Fibroblast of lung (primary cell): Measurements from ENCODE around the gene WASF3. TPM values are rescaled to one million over a fixed set of nuclear protein-coding genes. Genes with fewer than 3 reads are reported as not detected.

Source experiments
- DNase-seq, 2 donors: peaks; one replicate each; pipeline versions ENCODE4 v3.0.0 to v3.0.0-alpha.2; 2010; ENCODE audit warnings: low read depth in 2 of 2
- H2AFZ ChIP-seq: 2 replicates; pipeline ENCODE4 v1.5.1; 2012; ENCODE audit warnings: low read length, control low read depth, inconsistent platforms
- H3K27ac ChIP-seq: 2 replicates; pipeline ENCODE4 v1.5.1; 2011; ENCODE audit warnings: low read length, control low read depth; ENCODE audit not compliant: insufficient read depth
- H3K27me3 ChIP-seq: 2 replicates; pipeline ENCODE4 v1.5.1; 2011; ENCODE audit warnings: mild to moderate bottlenecking, low read length; ENCODE audit not compliant: control insufficient read depth, insufficient read depth
- H3K36me3 ChIP-seq: 2 replicates; pipeline ENCODE4 v1.5.1; 2011; ENCODE audit warnings: low read length; ENCODE audit not compliant: control insufficient read depth, insufficient read depth
- H3K4me1 ChIP-seq: 2 replicates; pipeline ENCODE4 v1.5.1; 2011; ENCODE audit warnings: low read length; ENCODE audit not compliant: control insufficient read depth, insufficient read depth; ENCODE audit errors: extremely low read depth
- H3K4me2 ChIP-seq: 2 replicates; pipeline ENCODE4 v1.5.1; 2011; ENCODE audit warnings: low read length, control low read depth; ENCODE audit not compliant: insufficient read depth; ENCODE audit errors: extremely low read depth
- H3K4me3 ChIP-seq, 4 experiments: fragments of 200-600 bp in 1 of 4; sonication (generic) in 1 of 4; replicated peaks in 1 of 4; 2 replicates each; pipeline ENCODE4 v1.5.1; 2011 to 2016; ENCODE audit warnings: low read length in 4 of 4, low read depth in 3 of 4, mild to moderate bottlenecking in 3 of 4, control low read depth in 2 of 4, inconsistent platforms in 1 of 4, mixed read lengths in 1 of 4; ENCODE audit not compliant: insufficient read depth in 1 of 4; ENCODE audit errors: control extremely low read depth in 1 of 4
- H3K79me2 ChIP-seq: 2 replicates; pipeline ENCODE4 v1.5.1; 2012; ENCODE audit warnings: mild to moderate bottlenecking, low read length, inconsistent platforms; ENCODE audit not compliant: control insufficient read depth, insufficient read depth
- H3K9ac ChIP-seq: 2 replicates; pipeline ENCODE4 v1.5.1; 2011; ENCODE audit warnings: mild to moderate bottlenecking, low read length, control low read depth; ENCODE audit not compliant: insufficient read depth
- H3K9me3 ChIP-seq: 2 replicates; pipeline ENCODE4 v1.5.1; 2012; ENCODE audit warnings: low read depth, low read length; ENCODE audit not compliant: control insufficient read depth, insufficient read depth
- H4K20me1 ChIP-seq: 2 replicates; pipeline ENCODE4 v1.5.1; 2011; ENCODE audit warnings: low read length; ENCODE audit not compliant: control insufficient read depth, insufficient read depth; ENCODE audit errors: extremely low read depth
- CTCF ChIP-seq, 2 donors: IDR thresholded peaks in 1 of 2; conservative IDR thresholded peaks in 1 of 2; 1 replicate in 1 of 2; 2 replicates in 1 of 2; pipeline ENCODE4 v1.5.1; 2011 to 2012; ENCODE audit warnings: low read length in 2 of 2, control low read depth in 1 of 2, inconsistent platforms in 1 of 2, low read depth in 1 of 2, mild to moderate bottlenecking in 1 of 2
- EZH2 ChIP-seq: IDR thresholded peaks from 2 replicates; pipeline ENCODE4 v1.5.1; 2012; ENCODE audit warnings: low read length, control low read depth, mild to moderate bottlenecking; ENCODE audit errors: missing control alignments
- polyA minus RNA-seq: library from RNA; depleted of rRNA, polyadenylated mRNA; stranded (reverse); fragments of >200 nt; gene quantifications from 2 replicates; pipeline ENCODE4 v1.2.3, GENCODE V29; 2011; ENCODE audit warnings: low replicate concordance
- polyA plus RNA-seq, 2 donors: library from polyadenylated mRNA; depleted of rRNA in 1 of 2; stranded (reverse) in 1 of 2; unstranded in 1 of 2; fragments of >200 nt; gene quantifications; 2 replicates each; pipeline ENCODE4 v1.2.1, GENCODE V29; 2011 to 2012; ENCODE audit warnings: missing spikeins in 1 of 2
- total RNA-seq: library from RNA; depleted of rRNA; stranded (reverse); fragments of >200 nt; gene quantifications from 2 replicates; pipeline ENCODE4 v1.2.1, GENCODE V29; 2014

WASF3 gene
- total RNA-seq, result 16.2 and 18.2 TPM in 2 replicates
- 10.5 and 19.5 TPM in 2 replicates for polyA plus RNA-seq
- 6.8 and 11.0 TPM in 2 replicates for polyA plus RNA-seq (2012)
- polyA minus RNA-seq, result 5.9 and 7.0 TPM in 2 replicates

- Histone ChIP-seq H3K36me3 (no peaks in the 10 kb centered on the region), H3K4me3 (peak within 1 kb of the TSS; percentile 53 to 83 (median 68)), H3K27me3 (peaks cover 2% of the 10 kb centered on the region), H2AFZ (peak within 1 kb of the TSS; percentile 86), H3K4me2 (peak within 1 kb of the TSS; percentile 85), H4K20me1 (no peaks in the 10 kb centered on the region), H3K9me3 (no peaks in the 10 kb centered on the region), H3K9ac (peak within 1 kb of the TSS; percentile 74), H3K4me1 (peaks cover 6% of the 10 kb centered on the region), H3K27ac (peak within 1 kb of the TSS; percentile 53), H3K79me2 (peaks cover 24% of the 10 kb centered on the region)
- no peak for TF ChIP-seq EZH2
- no peak for TF ChIP-seq CTCF (conservative IDR thresholded peaks at IDR 0.05 in 1 of 2, IDR thresholded peaks at IDR 0.05 in 1 of 2; ENCODE audit: low read depth in 1 of 2, low read length in 2 of 2)
- DNase-seq, result peak; percentile 90 to 91
Measured at GRCh38 chr13:26557393-26558073, at the start of gene WASF3. Gene WASF3, plus strand, starts transcription at chr13:26557683. Its CDS starts 84,588 bp downstream, at chr13:26642271.

GRCh38 chr13:26508885-26509284 is 48.6 kb upstream of the WASF3 start:
- Histone ChIP-seq H3K27ac (peak overlapping the region; percentile 9), H3K9me3 (no peaks in the 10 kb centered on the region), H3K9ac (no peak overlapping the region), H3K27me3 (no peaks in the 10 kb centered on the region), H3K36me3 (no peaks in the 10 kb centered on the region), H3K4me1 (no peaks in the 10 kb centered on the region), H3K79me2 (no peaks in the 10 kb centered on the region), H2AFZ (no peak overlapping the region), H3K4me3 (no peak overlapping the region), H4K20me1 (no peaks in the 10 kb centered on the region), H3K4me2 (no peak overlapping the region)
- TF ChIP-seq CTCF (conservative IDR thresholded peaks at IDR 0.05 in 1 of 2, IDR thresholded peaks at IDR 0.05 in 1 of 2; ENCODE audit: low read depth in 1 of 2, low read length in 2 of 2) (no peak), EZH2 (no peak)
- DNase-seq, result peak; percentile 59 to 98

- H3K4me2 ChIP-seq, result no peak overlapping the region
- no peaks in the 10 kb centered on the region for H3K9me3 ChIP-seq
- no peaks in the 10 kb centered on the region for H3K79me2 ChIP-seq
- H3K4me3 ChIP-seq, result no peak overlapping the region
- no peaks in the 10 kb centered on the region for H3K4me1 ChIP-seq
- H3K27ac ChIP-seq, result peak overlapping the region; percentile 9
- H2AFZ ChIP-seq, result no peak overlapping the region
- no peak for DNase-seq
- H3K9ac ChIP-seq, result no peak overlapping the region
- H3K27me3 ChIP-seq, result no peaks in the 10 kb centered on the region
- no peaks in the 10 kb centered on the region for H3K36me3 ChIP-seq
- no peaks in the 10 kb centered on the region for H4K20me1 ChIP-seq
- TF ChIP-seq CTCF (conservative IDR thresholded peaks at IDR 0.05 in 1 of 2, IDR thresholded peaks at IDR 0.05 in 1 of 2; ENCODE audit: low read depth in 1 of 2, low read length in 2 of 2), result no peak
- TF ChIP-seq EZH2, result no peak
Measured at GRCh38 chr13:26509491-26509890, 48.0 kb upstream of the WASF3 start.
